ENCODE measurements around the gene MSX2.

The MSX2 gene

DNA sequence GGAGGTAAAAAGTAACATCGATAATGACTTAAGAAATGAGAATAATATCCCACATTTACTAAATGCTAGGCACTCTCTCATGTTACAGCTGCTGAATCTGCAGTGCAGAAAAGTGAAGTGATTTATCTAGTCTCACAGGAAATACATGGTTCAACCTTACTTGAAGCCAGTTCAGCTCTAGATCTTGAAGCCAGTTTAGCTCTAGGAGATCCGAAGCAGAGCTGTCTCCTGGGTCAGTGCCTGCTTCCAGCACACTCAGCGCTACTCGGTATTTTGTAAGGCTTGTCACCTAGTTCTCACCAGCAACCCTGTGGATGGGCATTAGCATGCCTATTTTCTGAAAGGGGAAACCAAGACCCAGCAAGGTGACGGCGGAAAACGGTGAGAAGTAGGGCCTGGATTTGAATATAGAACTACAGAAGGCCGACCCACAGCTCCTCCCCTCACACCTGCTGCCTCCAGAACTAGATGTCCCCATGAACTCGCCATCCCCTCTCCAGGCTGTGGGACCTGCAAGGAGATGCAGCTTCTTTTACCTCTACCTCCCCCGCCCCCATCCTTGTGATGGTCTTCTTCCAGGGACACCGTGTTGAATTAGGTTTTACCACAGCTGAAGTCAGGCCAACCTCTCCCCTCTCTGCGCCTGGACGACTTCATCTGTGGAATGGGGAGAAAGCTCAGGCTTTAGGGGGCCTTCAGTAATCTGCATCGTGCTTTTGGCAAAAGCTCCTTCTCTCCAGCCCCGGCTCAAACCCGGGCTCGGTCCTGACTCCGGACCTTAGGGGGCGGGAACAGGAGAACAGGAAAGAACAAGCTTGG lies 4.4 kb upstream of the MSX2 start:
- no peak for DNase-seq

DNA sequence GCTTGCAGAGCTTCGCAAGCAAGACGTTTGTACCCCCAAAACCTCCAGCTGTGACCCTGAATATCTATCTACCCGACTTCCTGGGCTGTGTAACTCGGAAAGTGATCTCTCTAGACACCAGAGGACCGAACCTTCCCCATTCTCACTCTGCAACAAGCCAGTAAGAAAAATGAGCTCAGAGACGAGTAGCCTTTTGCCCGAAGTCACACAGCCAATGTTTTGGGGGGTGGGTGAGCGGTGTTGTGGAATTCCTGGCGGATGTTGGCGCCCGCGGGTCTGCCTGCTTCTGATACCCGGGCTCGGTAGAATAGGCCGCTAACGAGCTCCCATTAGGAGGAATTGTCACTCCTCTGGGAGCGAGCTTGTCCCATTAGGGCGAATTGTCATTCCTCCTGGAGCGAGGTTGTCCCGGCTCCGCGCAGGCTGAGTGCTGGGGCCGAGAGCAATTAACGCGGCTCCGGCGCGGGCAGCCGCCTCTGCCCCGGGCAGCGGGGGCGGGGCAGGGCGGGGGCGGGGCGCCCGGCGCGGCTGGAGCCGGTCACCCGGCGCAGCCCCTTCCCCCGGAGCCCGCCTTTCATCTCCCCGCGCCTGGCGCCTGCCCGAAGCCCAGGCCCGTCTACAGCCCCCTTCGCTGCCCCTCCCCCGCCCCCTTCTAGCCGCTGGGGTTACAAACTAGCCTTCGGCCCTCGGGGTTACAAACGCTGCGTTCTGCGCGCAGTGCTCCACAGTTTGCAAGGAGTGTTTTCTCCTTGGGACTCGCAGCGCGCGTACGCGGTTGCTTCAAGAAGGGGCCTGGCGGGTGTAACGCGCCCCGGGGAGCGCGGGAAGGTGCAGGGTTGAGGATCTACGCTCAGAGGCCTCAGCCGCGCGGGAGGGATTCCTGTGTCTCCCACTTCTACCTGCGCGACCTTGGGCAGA lies 3.5 kb upstream of the MSX2 start:
- no peak for DNase-seq

DNA sequence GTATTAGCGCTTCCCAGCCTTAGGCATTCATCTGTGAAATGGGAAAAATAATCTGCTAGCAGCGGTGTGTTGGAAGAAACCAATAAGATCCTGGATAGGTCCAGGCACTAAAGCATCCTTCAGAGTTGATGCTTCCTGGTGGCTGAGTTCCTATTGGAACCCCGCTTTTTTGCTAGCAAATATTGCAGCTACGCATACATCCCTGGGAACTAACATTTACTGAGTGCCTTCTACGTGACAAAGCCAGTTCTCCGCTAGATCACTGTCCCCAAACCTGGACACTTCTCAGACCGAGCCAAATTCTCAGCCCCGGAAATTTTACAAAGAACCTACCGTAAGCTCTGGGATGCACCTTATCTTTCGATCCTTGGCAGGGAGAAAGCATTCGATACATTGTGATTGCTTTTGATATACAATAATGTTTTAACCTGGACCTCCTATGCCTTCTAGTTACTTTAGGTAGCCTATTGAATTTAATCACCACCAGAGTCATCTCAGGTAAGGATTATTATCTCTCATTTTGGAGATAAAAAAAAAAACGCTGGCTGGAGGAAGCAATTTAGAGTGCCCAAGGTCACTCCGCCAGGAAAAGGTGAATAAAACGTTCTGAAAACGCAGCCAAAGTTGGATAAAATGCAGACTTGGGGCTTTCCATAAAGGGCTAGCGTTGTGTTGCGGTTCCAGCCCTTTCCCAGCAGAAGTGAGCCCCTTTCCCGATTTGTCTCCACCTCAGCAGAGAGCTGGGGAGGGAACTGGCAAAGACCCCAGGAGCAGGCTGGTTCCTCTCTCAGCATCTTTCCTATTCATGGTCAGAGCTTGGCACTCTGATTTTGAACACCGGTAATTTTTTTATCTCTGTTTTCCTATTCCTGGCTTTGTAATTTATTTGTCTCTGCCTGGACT lies 2.6 kb upstream of the MSX2 start:
- DNase-seq: no peak

DNA sequence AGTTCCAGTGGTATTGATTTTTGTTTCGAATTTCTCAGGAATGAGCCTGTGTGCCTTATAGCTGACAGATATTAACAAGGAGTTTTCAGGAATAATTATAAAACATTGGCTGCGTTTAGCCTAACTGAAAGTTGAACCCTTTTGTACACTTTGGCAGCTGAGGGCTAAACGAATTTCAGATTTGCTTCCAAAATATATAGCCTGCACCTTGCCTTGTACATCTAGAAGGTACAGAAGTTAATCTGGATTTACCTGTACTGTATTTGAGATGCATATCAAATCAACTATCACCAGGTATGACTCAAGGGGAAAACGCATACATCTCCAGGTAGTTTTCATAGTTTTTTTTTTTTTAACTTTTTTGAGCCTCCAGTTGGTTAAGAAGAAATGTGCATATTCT lies 1.9 kb upstream of the MSX2 start:
- DNase-seq: no peak

DNA sequence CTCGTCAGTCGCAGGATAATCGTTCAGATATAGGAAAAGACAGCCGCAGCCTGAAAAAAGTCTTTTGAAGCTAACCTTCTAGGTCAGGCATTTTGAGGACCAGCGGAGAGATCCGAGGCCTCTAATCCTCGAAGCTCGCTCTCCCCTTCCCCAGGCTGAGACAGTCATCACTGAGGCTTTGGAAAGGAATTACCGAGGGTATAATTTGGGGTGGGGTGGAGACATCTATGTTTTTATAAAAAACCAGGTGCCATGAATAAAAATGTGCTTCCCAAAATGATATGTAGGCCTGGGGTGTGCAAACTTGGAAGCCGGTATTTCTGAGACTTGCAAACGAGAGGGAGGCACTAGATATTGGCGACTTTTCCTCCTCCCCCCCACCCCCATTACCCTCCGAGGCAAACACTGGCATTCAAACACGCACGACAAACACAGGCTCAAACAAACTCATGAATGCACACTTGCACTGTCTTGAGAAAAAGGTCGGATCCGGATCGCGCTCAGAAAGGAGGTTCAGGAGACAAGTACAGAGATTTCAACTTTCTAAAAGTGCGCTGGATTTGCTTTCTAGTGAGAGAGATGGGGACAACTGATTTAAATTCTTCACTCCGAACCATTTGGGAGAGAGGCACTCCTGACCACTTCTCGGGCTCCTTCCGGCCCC lies 935 bp upstream of the MSX2 start:
- no peak for DNase-seq

DNA sequence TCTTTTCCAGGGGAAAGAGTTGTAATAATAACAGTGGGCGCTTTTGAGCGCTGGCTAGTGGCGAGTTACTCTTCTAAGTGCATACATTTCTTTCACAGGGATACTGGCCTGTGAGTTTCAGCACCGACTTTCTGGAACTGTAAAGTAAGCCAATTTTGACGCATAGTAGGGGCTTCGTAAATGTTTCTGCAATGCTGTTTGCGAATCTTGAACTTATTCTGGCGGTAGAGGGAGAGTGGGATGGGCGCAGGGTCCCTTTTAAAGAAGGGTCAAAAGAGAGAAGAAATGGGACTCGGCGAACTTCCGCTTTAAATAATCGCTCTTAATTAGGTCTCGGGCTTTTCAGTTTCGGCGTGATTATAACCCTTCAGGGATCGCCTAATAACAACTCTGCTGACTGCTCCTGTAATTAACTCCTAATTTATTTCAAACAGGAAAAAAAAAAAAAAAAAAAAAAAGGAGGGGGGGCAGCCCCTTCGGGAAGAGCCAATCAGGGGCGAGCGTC lies 351 bp upstream of the MSX2 start:
- no peak for DNase-seq

DNA sequence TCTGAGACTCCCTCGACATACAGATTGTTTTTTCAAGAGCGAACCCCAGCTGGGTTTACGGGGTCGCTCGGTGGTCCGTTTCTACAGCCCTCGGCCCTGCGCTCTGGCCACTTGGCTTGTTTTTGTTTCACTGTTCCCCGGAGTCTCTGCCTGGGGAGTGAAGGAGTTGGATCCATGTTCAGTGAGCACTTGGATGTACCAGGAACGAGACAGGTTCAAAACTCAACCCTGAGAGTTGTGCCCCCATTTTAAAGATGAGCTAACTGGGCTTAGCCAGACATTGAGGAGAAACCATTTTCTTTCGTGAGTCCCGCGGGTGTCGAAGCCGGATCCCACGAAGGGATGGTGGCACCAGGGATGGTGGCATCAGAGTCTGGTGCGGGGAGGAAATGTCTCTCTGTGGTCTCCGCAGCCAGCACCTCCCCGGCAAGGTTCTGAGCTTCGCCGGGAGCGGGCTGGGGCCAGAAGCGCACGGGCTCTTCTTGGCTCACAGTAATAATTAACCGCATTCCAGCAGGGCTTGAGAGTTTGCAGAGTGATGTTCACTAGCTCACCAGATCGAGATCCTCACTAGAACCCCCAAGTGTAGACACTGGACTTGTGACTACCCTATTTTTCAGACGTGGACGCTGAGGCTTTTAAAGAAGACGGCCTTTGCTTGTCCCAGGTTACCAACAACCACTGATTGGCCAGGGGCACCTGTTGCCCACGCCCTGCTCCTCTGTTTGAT lies 1.0 kb downstream of the MSX2 start:
- no peak for DNase-seq

DNA sequence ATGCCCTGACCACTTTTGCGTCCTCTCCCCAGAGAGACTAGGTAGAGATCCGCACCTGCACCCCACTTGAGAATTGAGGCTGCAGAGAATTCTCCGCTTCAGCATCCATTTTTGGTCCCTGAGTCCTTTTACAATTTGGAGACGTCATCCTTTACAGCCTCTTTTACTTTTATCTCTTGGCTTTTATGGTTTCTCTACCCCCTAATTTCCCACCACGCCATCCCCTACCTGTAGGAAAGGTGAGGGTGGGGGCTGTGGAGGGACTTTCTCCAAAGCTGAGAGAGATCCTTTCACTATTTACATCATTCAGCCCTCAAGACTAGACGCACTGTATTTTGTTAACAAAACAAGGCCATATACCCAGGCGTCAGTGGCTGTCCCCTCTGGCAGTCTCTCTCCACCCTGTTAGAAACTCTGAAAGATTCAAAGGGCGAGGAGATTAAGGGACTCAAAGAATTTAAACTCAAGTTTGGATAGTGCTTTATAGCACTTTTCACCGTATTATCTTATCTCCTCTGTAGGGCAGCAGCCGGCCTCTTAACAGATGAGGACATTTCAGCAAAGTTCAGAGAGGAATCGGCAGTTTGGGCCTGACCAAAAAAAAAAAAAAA lies 1.7 kb downstream of the MSX2 start:
- no peak for DNase-seq

DNA sequence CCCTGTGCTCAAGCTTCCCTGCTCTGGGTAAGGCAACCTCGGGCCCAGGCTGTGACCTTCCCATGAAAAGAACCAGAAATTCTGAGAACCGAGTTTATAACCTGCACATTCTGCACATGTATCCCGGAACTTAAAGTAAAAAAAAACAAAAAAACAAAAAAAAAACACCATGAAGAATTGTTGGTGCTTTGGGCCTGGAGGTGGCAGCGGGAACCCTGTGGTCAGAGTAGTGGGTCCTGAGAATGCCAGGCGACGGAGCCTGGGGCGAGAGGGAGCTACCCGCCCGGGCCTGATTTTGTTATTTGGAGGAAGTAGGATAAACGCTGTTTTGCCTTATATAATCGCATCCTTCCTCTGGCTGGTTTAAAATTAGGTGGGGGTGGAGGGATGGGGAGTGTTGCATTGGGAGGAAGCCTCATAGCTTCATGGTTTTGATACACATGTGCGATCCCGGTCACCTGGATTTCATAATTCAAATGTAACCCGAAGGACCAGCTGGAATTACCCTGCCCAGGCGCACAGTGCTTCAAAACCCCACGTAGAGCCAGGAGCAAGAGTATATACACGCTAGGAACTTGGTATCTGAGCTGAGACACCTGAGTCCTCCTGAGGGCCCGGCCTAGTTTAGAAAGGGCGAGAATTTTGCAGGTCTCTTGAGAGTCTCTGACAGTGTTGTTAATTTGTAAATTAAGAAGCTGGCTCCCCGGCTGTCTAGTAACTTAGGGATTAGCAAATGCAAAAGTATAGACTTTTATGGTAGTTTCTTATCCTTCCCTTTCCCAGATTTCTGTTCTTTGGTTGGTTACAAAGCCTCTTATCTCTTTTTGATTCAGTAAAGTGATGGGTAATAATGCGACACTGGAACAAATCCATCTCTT lies 2.8 kb downstream of the MSX2 start:
- no peak for DNase-seq

DNA sequence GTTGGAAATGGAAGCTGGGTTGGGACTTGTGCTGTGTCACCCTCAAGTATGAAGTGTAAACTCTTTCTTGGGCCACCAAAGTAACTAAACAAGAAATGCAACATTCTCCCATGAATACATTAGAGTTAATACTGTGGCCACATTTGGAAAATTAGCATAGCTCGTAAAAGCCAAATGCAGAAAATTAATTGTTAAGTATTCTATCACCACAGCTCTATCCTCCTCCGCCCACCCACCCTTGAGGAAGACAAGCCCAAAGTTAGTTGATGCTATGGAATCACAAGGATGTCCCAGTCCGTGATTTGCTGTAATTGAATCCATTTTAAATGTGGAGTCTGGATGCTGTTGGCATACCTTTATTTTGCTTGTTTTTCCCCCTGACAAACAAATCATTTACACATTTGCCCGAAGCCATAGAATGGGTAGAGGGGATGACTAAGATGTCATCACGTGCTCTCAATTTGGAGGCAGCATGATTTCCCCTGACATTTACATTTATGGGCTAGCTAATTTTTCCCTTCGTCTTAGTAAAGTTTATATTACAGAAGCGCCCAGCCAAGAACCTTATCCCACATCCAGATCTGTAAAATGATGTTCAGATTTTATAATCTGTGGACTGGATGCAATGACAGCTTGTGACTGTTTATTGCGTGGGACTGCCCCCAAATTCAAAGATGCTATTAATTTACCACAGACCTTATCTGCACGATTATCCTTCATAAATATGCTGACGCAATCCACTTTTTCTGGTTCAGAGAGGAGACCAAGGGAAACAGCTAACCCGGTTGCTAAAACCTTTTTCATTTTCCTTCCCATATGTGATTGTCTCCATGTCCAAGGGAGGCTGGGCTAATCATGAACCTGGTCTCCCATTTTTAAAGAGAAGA lies 3.7 kb downstream of the MSX2 start:
- no peak for DNase-seq

DNA sequence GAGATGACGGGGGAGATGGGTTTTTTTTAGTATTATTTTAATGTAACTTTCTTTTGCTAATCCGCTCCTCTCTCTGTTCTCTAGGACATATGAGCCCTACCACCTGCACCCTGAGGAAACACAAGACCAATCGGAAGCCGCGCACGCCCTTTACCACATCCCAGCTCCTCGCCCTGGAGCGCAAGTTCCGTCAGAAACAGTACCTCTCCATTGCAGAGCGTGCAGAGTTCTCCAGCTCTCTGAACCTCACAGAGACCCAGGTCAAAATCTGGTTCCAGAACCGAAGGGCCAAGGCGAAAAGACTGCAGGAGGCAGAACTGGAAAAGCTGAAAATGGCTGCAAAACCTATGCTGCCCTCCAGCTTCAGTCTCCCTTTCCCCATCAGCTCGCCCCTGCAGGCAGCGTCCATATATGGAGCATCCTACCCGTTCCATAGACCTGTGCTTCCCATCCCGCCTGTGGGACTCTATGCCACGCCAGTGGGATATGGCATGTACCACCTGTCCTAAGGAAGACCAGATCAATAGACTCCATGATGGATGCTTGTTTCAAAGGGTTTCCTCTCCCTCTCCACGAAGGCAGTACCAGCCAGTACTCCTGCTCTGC lies 4.8 kb downstream of the MSX2 start:
- DNase-seq: no peak

DNA sequence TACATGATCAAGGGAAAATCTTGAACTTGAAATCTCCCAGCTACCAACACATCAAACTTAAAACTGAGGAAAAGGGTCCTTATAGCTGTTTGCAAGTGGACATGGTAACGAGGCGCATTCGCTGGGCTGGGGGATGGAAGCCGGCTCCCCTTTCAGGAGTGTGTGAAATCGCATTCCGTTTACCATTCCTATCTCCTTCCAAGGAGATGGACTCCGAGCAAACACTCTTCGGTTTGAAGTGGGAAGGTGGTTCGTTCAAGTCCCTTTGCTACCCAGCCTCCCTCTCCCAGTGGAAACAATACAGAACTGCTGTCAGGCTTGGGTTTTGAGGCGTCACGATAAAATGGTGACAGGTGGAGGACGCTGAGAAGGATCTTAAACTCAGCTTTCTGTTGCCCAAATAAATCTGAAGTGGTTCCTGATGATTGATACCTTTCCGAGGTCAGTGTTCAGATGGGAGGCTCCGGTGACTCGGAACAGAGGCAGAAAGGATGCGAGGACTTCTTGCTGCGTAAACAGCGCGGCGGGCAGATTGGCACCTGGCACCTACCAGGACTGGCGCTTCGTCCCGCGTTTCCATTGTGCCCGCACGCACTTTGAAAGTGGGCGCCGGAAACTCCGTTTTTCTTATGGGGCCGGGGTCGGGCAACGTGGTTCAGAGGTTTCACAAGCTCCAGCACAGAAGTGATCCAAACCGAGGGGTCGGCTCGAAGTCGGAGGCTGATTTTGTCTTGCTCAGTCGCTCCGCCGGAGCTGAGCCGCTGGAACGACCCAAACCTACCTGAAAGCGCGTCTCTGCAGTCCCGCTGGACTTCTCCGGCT lies 7.0 kb downstream of the MSX2 start:
- DNase-seq: no peak

DNA sequence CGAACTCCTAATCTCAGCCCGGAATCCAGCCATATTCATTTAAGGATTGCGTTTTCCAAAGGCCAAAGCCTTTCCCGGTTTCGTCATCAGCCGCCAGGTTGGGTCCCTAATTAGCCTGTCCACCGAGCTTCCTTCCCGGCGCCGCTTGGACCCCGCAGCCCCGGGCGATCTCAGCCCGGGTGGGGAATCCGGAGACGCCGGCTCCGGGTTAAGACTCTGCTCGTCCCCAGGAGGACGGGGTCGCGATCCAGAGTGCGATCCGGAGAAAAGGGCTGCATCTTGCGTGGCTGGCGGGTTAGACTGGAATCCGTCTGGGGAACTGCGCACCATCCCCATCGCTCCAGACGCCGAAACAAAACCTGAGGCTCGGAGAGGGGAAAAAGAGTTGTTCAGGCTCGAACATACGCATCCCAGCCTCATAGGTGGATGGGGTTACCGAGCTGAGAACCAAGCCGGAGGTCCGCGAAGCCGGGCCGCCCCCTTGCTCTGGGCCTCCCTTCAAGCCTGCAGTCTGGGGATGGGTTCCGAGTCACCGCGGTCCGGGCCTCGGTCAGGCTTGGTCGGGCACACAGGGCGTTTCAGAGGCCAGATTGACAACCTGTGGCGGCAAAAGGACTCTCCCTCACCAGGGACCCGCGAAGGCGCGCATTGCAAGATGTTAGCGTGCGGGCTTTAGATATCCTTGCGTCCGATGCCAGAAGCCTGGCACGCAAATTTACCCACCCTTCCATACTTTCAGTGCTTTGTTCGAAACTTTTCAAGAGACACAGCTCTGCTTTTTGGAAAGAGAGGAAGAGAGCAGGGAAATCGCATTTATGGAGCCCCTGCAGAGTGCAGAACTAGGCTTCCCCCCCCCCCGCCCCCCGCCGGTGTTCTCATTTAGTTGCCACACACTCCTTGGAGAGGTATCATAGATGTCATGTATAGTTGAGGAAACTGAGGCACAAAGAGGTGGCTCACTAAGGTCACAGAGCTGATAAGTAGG lies 7.9 kb downstream of the MSX2 start:
- no peak for DNase-seq

DNA sequence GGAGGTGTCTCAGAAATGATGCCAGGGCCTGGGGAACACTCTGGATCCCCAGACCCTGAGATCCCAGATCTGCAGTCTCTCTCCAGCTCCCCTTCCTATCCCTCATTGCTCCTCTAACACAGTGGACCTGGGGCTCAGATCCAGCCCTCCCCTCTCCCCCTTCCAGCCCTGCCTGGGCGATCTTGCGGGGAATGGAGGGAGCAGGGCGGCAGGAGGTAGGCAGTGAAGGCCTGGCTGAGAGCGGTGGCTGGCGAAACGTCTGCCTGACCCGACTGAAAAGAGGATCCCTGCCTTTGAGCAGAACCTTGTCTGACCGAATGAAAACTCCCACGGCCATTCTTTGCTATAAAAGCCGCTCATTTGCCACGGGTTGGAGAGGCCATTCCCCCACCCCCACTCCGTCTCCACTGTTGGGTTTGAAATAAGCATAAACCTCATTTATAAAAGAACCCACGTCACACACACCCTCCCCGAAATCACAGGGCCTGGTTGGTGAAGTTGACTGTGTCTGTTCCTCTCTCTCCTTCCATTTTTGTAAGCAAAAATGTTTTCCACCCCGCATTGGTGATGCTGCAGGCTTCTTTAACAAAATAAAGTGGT lies 8.8 kb downstream of the MSX2 start:
- DNase-seq: no peak

DNA sequence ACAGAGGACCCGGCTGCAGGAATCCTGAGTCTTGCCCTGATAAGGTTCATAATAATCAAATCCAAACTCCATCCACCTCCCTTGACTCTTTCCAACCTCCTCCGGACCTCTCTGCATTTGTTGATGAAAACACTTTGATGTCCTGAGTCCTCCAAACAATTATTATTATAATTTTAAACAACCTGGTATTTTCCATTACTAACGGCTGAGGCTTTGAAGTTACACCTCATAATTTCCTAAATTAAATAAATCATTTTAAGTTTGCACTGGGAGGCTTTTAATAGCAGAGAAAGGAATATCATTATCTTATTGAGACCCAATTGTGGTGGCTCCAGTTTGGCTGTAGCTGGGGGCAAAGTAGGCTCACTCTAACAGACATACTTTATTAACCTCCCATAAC lies 9.5 kb downstream of the MSX2 start:
- no peak for DNase-seq
